K562 (cell line): ENCODE data around the gene BAIAP2. TPM values are rescaled to one million over a fixed set of nuclear protein-coding genes. Genes with fewer than 3 reads are reported as not detected.

Source experiments
- LEF1 ChIP-seq: fragments of 450-650 bp; IDR thresholded peaks from 2 replicates; pipeline ENCODE4 v1.6.1; 2016; ENCODE audit warnings: mild to moderate bottlenecking
- MGA ChIP-seq: fragments of 450-650 bp; IDR thresholded peaks from 2 replicates; pipeline ENCODE4 v1.6.1; 2016; ENCODE audit warnings: mild to moderate bottlenecking, moderate library complexity
- polyA plus RNA-seq, 8 experiments: library from polyadenylated mRNA; depleted of rRNA in 4 of 8; stranded (reverse) in 5 of 8; unstranded in 3 of 8; fragments of >200 nt; fragmentation: Nextera tagmentation in 2 of 8; fragmentation: Illumina TruSeq in 1 of 8; extraction: Ambion mirVana in 2 of 8; extraction: Trizol in 1 of 8; gene quantifications; 2 replicates each; pipeline versions ENCODE4 v1.2.1 to v1.2.3, GENCODE V29; 2011 to 2014; ENCODE audit warnings: inconsistent platforms in 1 of 8, missing spikeins in 1 of 8
- total RNA-seq, 7 experiments: library from RNA; depleted of rRNA in 6 of 7; stranded (reverse); fragments of >200 nt in 6 of 7; fragmentation: Illumina TruSeq in 2 of 7; extraction: Trizol in 2 of 7; gene quantifications; 2 replicates each; pipeline versions ENCODE4 v1.2.1 to v1.2.3, GENCODE V29; 2011 to 2021; ENCODE audit warnings: low replicate concordance in 1 of 7

Gene BAIAP2
- total and polyA plus RNA-seq, 9 of the 15 experiments (the other 6 are each of a cell fraction or from before 2014, with no cell fraction given): 2.3 to 51.6 (median 18.4) TPM

DNA sequence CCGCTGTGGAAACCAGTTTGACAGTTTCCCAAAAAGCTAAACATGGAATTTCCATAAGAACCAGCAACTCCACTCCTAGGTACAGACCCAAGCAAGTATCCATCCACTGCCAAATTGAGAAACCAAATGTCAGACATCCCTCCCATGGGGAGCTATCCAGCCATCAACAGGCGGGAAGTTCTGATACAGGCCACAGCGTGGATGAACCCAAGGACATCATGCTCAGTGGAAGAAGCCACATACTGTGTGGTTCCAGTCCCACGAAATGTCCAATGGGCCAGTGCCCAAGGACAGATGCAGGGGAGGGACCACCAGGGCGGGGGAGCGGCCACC, 12.6 kb upstream of the BAIAP2 start (continued):
- TF ChIP-seq MGA (0 out of 2 replicates have a peak, but pooled peaks have one; percentile 26), LEF1 (no peak)
